HCT116 (cell line): ENCODE data around the gene NSUN7.

ENCODE experiments used
- CTCF ChIP-seq, 3 experiments: fragments of 200-600 bp in 1 of 3; sonication (generic) in 1 of 3; IDR thresholded peaks in 2 of 3; conservative IDR thresholded peaks in 1 of 3; 2 replicates each; pipeline ENCODE4 v1.5.1; 2012 to 2017; ENCODE audit warnings: low read depth in 2 of 3, low read length in 2 of 3, antibody characterized with exemption in 1 of 3, borderline replicate concordance in 1 of 3, control low read depth in 1 of 3, mild to moderate bottlenecking in 1 of 3, mixed read lengths in 1 of 3, mixed run types in 1 of 3, moderate library complexity in 1 of 3; ENCODE audit not compliant: insufficient read depth in 1 of 3
- EZH2 ChIP-seq: fragments of 200-600 bp; sonication (generic); IDR thresholded peaks from 2 replicates; pipeline ENCODE4 v1.6.1; 2017; ENCODE audit warnings: antibody characterized with exemption, mixed run types
- POLR2A ChIP-seq: IDR thresholded peaks from 2 replicates; pipeline ENCODE4 v1.7.0; 2011; ENCODE audit warnings: borderline replicate concordance; ENCODE audit not compliant: insufficient read depth, insufficient read length; ENCODE audit errors: extremely low read depth

DNA sequence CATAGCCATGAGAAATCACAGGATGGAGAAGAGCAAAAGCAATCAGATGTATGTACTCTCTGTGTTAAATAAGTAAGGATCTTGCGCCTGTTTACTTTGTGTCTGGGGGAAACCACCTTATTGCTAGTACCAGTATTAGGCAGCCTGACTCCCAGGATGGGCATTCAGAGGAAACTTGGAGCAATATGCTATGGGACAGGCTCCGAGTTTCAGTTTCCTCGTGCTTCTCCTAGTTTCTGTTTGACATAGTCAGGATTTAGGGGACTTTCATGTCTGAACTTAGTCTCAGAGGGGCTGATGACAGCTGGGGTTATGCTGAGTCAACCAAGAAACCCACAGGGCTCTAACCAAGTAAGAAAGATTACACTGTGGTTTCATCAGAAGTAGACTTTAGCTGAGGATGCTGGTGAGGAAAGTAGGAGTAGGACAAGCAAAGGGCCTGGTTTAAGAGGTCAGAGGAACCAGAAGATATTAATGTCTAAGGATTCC lies 13.5 kb downstream of the NSUN7 start:
- TF ChIP-seq EZH2 (no peak), CTCF (IDR thresholded peaks at IDR 0.05 in 2 of 3, conservative IDR thresholded peaks at IDR 0.05 in 1 of 3; ENCODE audit: borderline replicate concordance in 1 of 3, insufficient read depth in 1 of 3, low read depth in 2 of 3, low read length in 2 of 3) (no peak), POLR2A (no peak)
